ENCODE measurements around the gene PTPN9.

PTPN9 gene

DNA sequence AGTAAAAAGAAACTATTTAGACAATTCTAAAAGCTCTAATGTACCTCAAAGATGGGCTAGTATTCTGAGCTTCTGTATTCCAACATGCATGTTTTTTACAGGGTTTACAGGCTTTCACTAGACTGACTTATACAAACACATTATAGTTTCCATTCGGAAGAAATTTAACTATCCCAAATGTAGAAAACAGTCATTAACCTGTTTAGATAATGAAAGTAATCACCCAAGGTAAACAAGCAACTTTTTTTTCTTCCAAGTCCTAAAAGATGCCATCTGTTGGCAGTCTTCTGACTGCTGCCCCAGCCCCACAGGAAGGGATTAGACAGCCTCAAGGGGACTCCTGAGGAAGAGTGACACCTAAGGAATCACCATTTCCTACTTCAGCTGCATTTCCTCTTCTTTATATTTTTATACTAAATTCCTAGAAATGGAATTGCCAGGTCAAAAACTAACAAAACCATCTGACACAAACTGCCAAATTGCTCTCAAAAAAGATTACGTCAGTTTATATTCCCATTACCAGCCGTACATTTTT lies 153.1 kb downstream of the PTPN9 start:
- no peak for DNase-seq

- no peak for DNase-seq
These were observed 156.6 kb downstream of the PTPN9 start for GRCh38 chr15:75422554-75422953.

DNA sequence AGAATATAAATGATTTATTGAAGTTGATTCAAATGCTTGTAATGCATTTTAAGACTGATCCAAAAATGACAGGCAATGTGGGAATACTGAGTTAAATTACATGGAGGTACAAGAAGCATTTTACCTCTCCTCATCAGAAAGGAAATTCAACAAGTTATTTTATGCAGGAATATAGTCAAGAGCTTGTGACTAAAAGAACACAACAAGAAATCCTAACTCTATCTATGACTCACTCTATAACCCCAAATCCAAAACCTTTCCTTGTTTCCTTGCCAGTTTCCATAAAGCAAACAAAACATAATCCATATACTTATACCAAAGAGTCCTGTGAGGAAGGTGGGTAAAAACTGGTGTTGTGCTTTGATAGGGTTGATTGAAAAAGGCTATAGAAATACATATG lies 158.4 kb downstream of the PTPN9 start:
- DNase-seq: no peak

GRCh38 chr15:75416584-75416983 lies 162.5 kb downstream of the PTPN9 start:
- no peak for DNase-seq
